Embryonic facial prominence (tissue), 1 donor: ENCODE results near the gene NXN.
A peak's percentile ranks its signal among the peaks of the same experiment; 100 is the strongest.
"Not testable (repeated sequence)": the region's sequence is repeated elsewhere in the genome, so short reads cannot be mapped to it uniquely, and the experiment has no call there.

ENCODE experiments used
- DNase-seq: peaks from one replicate; pipeline ENCODE4 v3.0.0-alpha.2; 2016; ENCODE audit errors: extremely low spot score

NXN gene

DNA sequence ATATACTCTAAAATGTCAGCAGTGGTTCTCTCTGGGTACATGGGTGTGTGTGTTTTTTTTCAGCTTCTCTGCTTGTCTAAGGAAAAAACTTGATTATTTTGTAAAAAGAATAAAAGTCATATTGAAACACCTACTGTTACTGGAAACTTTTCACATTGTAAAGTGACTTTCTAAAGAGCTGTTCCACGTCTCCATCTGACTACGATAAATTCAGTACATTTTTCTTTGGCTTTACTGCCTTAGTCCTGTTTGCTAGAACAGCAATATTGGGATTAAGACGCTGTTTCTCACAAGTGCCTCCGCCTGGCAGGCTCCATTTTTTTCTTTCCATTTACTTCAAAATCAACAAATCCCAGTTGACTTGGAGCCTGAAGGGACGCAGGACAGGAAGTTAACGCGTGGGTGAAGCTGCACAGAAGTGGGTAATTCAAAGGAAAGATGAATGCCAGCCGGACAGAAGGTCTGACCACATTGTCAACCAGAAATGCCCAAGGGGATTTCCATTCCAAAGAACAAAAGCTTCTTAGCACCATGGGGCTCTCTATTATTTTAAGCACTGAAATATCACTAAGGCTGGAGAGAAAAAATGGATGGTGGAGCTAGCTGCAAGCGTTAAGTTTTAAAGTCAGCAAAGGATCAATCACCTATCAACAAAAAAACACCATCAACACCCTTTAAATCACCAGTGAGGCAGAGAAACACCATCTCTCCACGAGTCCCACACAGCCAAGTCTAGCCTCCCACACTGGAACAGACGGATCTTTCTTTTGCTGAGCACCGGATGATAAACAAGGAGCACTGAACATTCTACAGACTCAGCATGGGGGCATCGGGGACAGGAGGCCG, 205.9 kb downstream of the NXN start:
- no peak for DNase-seq

DNA sequence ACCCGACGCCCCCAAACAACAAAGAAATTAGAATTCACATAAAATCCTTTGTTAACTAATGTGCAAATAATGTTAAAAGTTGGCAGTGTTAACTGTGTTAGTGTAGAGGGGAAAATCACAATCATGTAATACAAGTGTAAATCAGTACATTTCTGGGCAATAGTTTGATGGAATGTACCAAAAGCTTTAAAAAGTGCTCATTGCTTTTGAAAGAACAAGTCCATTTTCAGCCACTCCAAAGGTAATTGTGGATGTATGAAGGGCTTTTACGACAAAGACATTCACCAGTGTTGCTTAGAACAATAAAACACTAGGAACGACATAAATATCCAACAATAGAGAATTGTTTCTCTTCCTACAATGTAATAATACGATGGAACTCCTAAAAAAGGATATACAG, 206.6 kb downstream of the NXN start:
- DNase-seq, result no peak

DNA sequence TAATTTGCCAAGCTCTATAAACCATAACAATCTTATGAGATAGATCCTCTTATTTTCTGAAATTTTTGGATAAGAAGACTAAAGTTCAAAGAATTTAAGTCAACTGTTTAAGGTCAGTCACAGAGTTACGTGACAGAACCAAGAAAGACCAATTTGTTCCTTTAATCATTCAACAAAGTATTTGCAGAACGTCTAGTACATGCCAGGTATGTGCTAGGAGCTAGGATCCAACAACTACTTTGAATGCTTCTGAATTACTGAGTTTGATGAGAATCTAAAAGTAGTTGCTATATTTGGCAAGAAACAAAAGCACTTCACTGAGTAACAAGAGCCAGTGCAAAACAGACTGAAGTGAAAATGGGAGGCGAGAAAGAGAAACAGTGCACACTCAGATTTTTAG, 212.5 kb downstream of the NXN start:
- no peak for DNase-seq

DNA sequence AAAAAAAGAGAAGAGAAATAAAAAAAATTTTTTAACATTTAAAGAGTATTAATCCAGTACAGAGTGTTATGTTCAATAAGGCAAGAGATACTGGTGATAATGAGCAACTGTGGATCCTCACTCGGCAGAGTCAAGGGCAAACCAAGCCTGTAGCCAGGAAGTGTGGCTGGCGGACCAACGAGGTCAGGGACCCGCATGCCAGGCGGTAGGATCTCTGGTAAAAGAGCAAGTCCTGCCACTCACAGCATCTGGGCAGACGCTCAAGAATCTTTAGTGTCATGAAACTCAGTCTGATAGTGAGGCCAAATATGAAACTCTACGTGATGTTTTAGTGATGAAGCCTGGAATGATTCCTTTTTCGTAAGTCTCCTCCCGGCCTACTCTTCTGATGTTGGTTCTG, 219.2 kb downstream of the NXN start:
- DNase-seq, result no peak

DNA sequence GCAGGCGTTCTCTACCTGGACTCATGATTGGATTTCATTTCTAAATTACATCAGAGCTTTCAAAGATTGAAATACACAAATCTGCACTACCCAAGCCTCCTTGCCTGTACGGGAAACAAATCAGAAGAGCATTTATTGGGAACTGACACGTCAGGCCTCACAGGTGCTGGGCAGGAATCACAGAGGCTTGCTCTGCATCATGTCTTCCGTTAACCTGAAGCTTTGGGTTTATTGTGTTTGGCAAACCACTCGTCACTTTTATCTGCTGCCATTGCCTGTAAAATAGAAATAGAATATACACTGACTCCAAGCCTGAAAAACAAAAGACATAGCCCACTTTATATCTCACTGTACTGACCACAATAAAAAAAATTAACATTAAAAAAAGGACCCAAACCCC, 219.6 kb downstream of the NXN start:
- no peak for DNase-seq

DNA sequence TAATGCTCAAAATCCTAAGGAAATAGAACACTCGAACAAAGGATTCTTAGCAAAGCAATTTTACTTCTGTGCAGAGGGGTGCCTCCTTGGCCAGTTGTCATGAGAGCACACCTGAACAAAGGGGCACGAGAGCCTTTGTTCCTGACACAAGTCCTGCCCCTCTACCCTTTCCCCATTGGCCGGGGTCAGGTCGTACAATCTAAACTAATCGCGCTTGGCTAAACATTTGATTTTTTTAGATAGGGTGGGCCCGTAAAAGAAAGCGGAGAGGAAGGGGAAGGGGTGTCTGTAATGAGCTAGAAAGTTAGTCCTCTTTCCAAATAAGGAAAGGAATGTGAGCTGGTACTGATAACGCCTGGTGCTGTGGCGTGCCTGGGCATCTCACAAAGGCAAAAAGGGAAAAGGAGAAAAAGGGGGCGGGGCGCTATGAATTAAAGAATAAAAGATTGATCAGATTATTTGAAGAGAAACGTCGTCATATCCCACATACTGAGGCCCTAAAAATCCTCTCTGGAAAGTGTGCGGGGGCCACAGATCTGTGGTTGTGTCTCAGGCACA, 223.5 kb downstream of the NXN start:
- not testable (repeated sequence) for DNase-seq

DNA sequence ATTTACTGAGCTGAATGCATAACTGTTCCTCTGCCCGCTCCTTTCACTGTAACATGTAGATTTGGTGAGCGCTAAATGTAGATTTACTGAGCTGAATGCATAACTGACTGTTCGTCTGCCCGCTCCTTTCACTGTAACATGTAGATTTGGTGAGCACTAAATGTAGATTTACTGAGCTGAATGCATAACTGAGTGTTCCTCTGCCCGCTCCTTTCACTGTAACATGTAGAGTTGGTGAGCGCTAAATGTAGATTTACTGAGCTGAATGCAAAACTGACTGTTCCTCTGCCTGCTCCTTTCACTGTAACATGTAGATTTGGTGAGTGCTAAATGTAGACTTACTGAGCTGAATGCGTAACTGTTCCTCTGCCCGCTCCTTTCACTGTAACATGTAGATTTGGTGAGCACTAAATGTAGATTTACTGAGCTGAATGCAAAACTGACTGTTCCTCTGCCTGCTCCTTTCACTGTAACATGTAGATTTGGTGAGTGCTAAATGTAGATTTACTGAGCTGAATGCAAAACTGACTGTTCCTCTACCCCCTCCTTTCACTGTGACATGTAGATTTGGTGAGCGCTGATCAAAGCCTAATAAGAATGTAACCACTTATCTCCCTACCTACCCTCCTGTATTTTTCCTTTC, 224.1 kb downstream of the NXN start:
- not testable (repeated sequence) for DNase-seq

DNA sequence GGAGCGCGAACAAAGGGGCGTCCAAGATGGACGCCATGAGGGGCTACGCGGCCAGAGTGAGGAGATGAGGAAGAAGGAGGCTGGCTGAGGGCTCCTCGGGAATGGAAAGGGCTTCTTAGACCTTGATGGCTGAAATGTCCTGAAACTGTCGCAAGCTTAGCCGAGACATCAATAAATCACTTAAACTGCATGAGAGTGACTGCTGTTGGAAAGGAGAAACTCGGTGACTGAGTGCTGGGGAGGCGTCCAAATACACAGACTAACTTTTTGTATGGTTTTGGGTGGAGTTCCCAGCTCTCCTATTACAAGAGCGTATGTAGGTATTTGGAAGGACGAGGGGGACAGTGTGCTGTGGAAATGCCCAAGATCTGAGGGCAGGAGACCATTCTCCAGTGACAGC, 226.2 kb downstream of the NXN start:
- no peak for DNase-seq

DNA sequence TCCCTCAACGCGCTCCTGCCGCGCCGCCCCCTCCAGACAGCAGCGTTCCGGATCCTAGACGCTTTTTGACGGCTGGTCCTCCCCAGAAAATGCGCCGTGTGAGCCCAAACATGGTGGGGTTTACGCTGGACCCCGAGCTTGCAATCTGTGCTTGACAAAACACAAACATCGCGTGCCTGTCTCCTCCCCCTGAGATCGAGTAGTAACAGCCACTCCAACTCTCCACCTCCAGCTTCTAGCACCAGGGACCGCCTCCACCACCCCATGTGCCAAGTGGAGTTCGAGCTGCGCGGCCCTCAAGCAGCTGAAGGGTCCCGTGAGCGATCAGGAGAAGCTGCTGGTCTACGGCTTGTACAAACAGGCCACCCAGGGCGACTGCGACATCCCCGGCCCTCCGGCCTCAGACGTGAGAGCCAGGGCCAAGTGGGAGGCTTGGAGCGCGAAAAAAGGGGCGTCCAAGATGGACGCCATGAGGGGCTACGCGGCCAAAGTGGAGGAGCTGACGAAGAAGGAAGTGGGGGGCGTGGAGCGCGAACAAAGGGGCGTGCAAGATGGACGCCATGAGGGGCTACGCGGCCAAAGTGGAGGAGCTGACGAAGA, 226.9 kb downstream of the NXN start:
- DNase-seq, result peak; percentile 42

DNA sequence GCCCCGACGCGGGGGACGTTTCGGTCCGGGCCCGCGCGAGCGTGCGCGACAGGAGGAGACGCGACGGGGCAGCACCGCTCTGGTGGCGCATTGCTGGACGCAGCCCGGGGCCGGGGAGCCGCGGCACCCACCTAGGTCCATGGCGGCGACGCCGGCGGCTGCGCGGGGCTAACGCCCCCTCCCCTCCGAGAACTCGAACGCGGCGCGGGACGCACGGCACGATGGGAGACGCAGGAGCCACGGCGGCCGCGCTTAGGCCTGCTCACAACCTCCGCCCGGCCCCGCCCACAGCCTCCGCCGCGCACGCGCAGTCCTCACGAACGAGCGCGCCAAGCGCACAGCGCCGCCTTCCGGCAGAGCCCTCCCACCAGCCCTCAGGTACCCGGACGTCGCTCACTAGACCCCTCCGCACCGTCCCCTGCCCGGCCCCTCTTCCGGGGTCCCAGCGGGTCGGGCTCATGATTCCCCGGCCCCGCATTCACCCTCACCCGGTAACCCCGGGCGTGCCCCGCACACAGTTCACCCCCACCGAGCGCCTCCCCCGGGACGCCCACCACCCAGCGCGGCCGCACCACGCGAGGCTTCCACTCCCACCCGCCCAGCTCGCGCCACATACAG, 227.5 kb downstream of the NXN start, which contains the start of gene GEMIN4:
Gene GEMIN4, minus strand, starts transcription at position 263 of the 618 bp plus-strand sequence. Its CDS starts 122 bp downstream, at position 141.
- DNase-seq, result peak; percentile 82

DNA sequence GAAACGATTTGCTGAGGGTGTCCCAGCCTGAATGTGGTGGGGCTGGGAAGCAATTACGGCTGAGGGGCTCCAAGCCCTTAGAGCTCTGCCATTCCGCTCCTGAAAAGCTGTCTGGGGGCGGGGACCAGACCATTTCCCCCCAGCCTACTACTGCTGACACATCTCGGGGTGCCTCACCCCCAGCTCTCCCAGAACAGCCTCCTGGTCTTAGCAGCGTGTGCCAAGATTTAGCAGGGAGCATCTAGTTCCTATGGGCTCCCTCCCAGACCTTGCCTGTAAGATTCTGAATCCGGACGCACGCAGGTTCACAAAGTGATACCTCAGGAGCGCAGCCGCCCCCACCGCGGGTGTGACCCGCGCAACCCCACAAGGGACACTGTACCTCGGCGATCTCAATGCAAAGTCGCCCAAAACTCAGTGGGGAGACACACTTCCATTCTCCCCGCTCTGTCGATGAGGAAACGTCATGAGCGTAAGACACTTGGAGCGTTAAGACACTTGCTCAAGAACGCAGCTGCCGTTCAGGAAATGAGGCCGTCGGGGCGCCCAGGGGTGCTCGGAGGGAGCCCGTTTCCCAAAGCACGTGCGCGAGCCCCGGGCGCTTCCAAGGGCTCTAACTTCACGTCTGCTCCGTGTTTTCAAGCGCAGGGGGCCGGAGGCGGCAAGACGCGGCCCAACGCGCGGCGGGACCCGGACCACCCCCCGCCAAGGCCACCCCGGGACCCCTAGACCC, 228.1 kb downstream of the NXN start:
- DNase-seq, result no peak

DNA sequence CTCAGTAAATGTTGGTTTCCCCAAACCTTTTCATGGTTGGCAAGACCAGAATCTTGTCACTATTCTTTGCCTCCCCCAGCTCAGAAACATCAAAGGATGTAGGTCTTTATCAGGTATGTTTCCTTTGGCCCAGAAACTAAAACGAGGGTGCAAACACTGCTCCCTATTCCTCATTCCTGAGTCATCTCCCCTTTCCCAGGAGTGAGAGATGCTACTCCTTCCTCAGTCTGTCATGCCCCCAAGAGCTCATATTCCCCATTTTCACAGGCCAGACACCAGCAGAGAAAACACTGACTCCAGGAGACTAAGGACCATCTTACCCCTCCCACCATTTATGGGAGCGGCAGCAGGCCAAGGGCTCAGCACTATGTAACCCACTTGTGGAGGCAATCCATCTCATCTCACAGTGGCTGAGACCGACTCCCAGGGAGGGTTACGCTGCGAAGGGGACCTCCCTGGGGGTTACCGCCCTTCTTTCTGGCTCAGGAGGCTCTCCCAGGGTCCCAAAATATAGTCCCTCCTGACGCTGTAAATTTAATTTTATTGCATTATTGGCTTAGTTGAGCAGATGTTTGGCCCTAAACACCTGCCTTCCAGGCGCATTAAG, 229.0 kb downstream of the NXN start:
- DNase-seq, result no peak

DNA sequence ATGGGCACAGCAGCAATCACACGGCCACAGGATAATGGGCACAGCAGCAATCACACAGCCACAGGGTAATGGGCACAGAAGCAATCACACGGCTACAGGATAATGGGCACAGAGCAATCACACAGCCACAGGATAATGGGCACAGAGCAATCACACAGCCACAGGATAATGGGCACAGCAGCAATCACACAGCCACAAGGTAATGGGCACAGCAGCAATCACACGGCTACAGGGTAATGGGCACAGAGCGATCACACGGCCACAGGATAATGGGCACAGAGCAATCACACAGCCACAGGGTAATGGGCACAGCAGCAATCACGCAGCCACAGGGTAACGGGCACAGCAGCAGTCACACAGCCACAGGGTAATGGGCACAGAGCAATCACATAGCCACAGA, 230.2 kb downstream of the NXN start:
- not testable (repeated sequence) for DNase-seq
